H9 (cell line): Measurements from ENCODE around the gene ITPK1. TPM values are rescaled to one million over a fixed set of nuclear protein-coding genes. Genes with fewer than 3 reads are reported as not detected.
A peak's percentile ranks its signal among the peaks of the same experiment; 100 is the strongest.

Experiments
- DNase-seq: peaks from one replicate; pipeline ENCODE4 v3.0.0-alpha.2; 2017
- H2AFZ ChIP-seq: one replicate; pipeline ENCODE4 v1.6.1; 2013; ENCODE audit warnings: mild to moderate bottlenecking, low read length, control low read depth, moderate library complexity
- H2AK5ac ChIP-seq: 2 replicates; pipeline ENCODE4 v1.6.1; 2013; ENCODE audit warnings: low read length, control low read depth, mixed read lengths; ENCODE audit not compliant: insufficient read length
- H2BK120ac ChIP-seq: one replicate; pipeline ENCODE4 v1.6.1; 2013; ENCODE audit warnings: low read depth, mild to moderate bottlenecking, low read length, control low read depth, inconsistent platforms; ENCODE audit not compliant: poor library complexity, severe bottlenecking
- H2BK12ac ChIP-seq: 2 replicates; pipeline ENCODE4 v1.6.1; 2013; ENCODE audit warnings: low read length, control low read depth, mixed read lengths, low read depth; ENCODE audit not compliant: insufficient read length
- H2BK15ac ChIP-seq: 2 replicates; pipeline ENCODE4 v1.6.1; 2013; ENCODE audit warnings: low read depth, low read length, control low read depth
- H2BK20ac ChIP-seq: one replicate; pipeline ENCODE4 v1.6.1; 2013; ENCODE audit warnings: low read depth, mild to moderate bottlenecking, low read length, control low read depth, inconsistent platforms; ENCODE audit not compliant: poor library complexity, severe bottlenecking
- H2BK5ac ChIP-seq: 2 replicates; pipeline ENCODE4 v1.6.1; 2013; ENCODE audit warnings: low read length, control low read depth, mixed read lengths; ENCODE audit not compliant: insufficient read length
- H3K14ac ChIP-seq: 2 replicates; pipeline ENCODE4 v1.6.1; 2013; ENCODE audit warnings: low read length, control low read depth; ENCODE audit not compliant: insufficient read depth
- H3K18ac ChIP-seq: 2 replicates; pipeline ENCODE4 v1.6.1; 2013; ENCODE audit warnings: low read depth, mild to moderate bottlenecking, mixed read lengths, low read length, control low read depth; ENCODE audit not compliant: insufficient read length
- H3K23ac ChIP-seq: 2 replicates; pipeline ENCODE4 v1.6.1; 2013; ENCODE audit warnings: low read length, control low read depth, mixed read lengths, low read depth; ENCODE audit not compliant: insufficient read length
- H3K23me2 ChIP-seq: 2 replicates; pipeline ENCODE4 v1.6.1; 2013; ENCODE audit warnings: low read depth, mild to moderate bottlenecking, mixed read lengths, low read length, control low read depth; ENCODE audit not compliant: insufficient read length, poor library complexity, severe bottlenecking
- H3K27ac ChIP-seq: 2 replicates; pipeline ENCODE4 v1.5.1; 2013; ENCODE audit warnings: low read length, control low read depth, mixed read lengths, low read depth; ENCODE audit not compliant: insufficient read length
- H3K27me3 ChIP-seq: 2 replicates; pipeline ENCODE4 v1.6.1; 2013; ENCODE audit warnings: low read length, control low read depth, inconsistent platforms; ENCODE audit not compliant: insufficient read depth
- H3K4ac ChIP-seq: 2 replicates; pipeline ENCODE4 v1.6.1; 2013; ENCODE audit warnings: low read depth, mild to moderate bottlenecking, control low read depth, inconsistent platforms, low read length, moderate library complexity
- H3K4me1 ChIP-seq: 2 replicates; pipeline ENCODE4 v1.6.1; 2013; ENCODE audit warnings: low read length, control low read depth, inconsistent platforms; ENCODE audit not compliant: insufficient read depth
- H3K4me2 ChIP-seq: 2 replicates; pipeline ENCODE4 v1.6.1; 2013; ENCODE audit warnings: low read length, control low read depth, mixed read lengths; ENCODE audit not compliant: insufficient read length, insufficient read depth
- H3K56ac ChIP-seq: 2 replicates; pipeline ENCODE4 v1.6.1; 2013; ENCODE audit warnings: low read depth, mild to moderate bottlenecking, mixed read lengths, low read length, control low read depth; ENCODE audit not compliant: insufficient read length
- H3K79me1 ChIP-seq: 2 replicates; pipeline ENCODE4 v1.6.1; 2013; ENCODE audit warnings: low read depth, mild to moderate bottlenecking, moderate library complexity, low read length, control low read depth, inconsistent platforms; ENCODE audit not compliant: insufficient read depth, poor library complexity, severe bottlenecking
- H3K79me2 ChIP-seq: 2 replicates; pipeline ENCODE4 v1.6.1; 2013; ENCODE audit warnings: low read length, control low read depth, inconsistent platforms; ENCODE audit not compliant: insufficient read depth
- H3K9ac ChIP-seq: 2 replicates; pipeline ENCODE4 v1.6.1; 2013; ENCODE audit warnings: low read length, control low read depth, mixed read lengths; ENCODE audit not compliant: insufficient read length; ENCODE audit errors: extremely low read depth
- H3K9me3 ChIP-seq: one replicate; pipeline ENCODE4 v1.6.1; 2013; ENCODE audit warnings: low read depth, low read length, inconsistent platforms; ENCODE audit not compliant: control insufficient read depth
- H3T11ph ChIP-seq: one replicate; pipeline ENCODE4 v1.6.1; 2013; ENCODE audit warnings: mild to moderate bottlenecking, low read length, control low read depth, inconsistent platforms
- H4K20me1 ChIP-seq: one replicate; pipeline ENCODE4 v1.6.1; 2013; ENCODE audit not compliant: control insufficient read depth, insufficient read length, insufficient read depth
- H4K5ac ChIP-seq: 2 replicates; pipeline ENCODE4 v1.6.1; 2013; ENCODE audit warnings: low read depth, mild to moderate bottlenecking, mixed read lengths, low read length, control low read depth; ENCODE audit not compliant: insufficient read length
- H4K8ac ChIP-seq: replicated peaks from 2 replicates; pipeline ENCODE4 v1.6.1; 2013; ENCODE audit warnings: low read length, control low read depth, mixed read lengths, low read depth; ENCODE audit not compliant: insufficient read length
- H4K91ac ChIP-seq: 2 replicates; pipeline ENCODE4 v1.6.1; 2013; ENCODE audit warnings: low read depth, mild to moderate bottlenecking, moderate library complexity, mixed read lengths, low read length, control low read depth; ENCODE audit not compliant: insufficient read length
- H3K27ac Mint-ChIP-seq, 3 experiments: 2 replicates in 2 of 3; 3 replicates in 1 of 3; pipeline ENCODE4 v1.8.0; 2020 to 2021; ENCODE audit warnings: mixed read lengths in 3 of 3, mild to moderate bottlenecking in 1 of 3, moderate library complexity in 1 of 3
- H3K27me3 Mint-ChIP-seq: 2 replicates; pipeline ENCODE4 v1.8.0; 2021; ENCODE audit warnings: low read depth, mild to moderate bottlenecking, moderate library complexity, mixed read lengths
- H3K36me3 Mint-ChIP-seq, 3 experiments: 2 replicates in 2 of 3; 3 replicates in 1 of 3; pipeline ENCODE4 v1.8.0; 2020 to 2021; ENCODE audit warnings: low read depth in 3 of 3, mixed read lengths in 3 of 3; ENCODE audit not compliant: insufficient read depth in 1 of 3
- H3K4me1 Mint-ChIP-seq, 2 experiments: 2 replicates each; pipeline ENCODE4 v1.8.0; 2020; ENCODE audit warnings: mixed read lengths in 2 of 2
- H3K4me3 Mint-ChIP-seq, 2 experiments: 2 replicates in 1 of 2; 3 replicates in 1 of 2; pipeline ENCODE4 v1.8.0; 2020 to 2021; ENCODE audit warnings: mild to moderate bottlenecking in 2 of 2, mixed read lengths in 2 of 2, moderate library complexity in 1 of 2
- H3K9me3 Mint-ChIP-seq, 2 experiments: 2 replicates in 1 of 2; 3 replicates in 1 of 2; pipeline ENCODE4 v1.8.0; 2020; ENCODE audit warnings: mild to moderate bottlenecking in 2 of 2, mixed read lengths in 2 of 2, moderate library complexity in 1 of 2
- CTCF ChIP-seq: fragments of 200-600 bp; sonication (generic); conservative IDR thresholded peaks from 3 replicates; pipeline ENCODE4 v1.8.0; 2021; ENCODE audit warnings: antibody characterized with exemption, mild to moderate bottlenecking
- WGBS: extraction: QIAGEN DNeasy Blood & Tissue Kit; methylation state at CpG from one replicate; pipeline ENCODE4 v1.1.7; 2013; ENCODE audit warnings: missing lambda C conversion rate, low lambda C conversion rate, mixed read lengths; ENCODE audit not compliant: insufficient read length; ENCODE audit errors: extremely low coverage; 5-methylcytosine and 5-hydroxymethylcytosine counted together
- total RNA-seq: library from RNA; stranded (reverse); gene quantifications from 2 replicates; pipeline ENCODE4 v1.2.1, GENCODE V29; 2021

The ITPK1 gene
- total RNA-seq, 1 experiment from 2014 or later: 92.7 TPM

DNA sequence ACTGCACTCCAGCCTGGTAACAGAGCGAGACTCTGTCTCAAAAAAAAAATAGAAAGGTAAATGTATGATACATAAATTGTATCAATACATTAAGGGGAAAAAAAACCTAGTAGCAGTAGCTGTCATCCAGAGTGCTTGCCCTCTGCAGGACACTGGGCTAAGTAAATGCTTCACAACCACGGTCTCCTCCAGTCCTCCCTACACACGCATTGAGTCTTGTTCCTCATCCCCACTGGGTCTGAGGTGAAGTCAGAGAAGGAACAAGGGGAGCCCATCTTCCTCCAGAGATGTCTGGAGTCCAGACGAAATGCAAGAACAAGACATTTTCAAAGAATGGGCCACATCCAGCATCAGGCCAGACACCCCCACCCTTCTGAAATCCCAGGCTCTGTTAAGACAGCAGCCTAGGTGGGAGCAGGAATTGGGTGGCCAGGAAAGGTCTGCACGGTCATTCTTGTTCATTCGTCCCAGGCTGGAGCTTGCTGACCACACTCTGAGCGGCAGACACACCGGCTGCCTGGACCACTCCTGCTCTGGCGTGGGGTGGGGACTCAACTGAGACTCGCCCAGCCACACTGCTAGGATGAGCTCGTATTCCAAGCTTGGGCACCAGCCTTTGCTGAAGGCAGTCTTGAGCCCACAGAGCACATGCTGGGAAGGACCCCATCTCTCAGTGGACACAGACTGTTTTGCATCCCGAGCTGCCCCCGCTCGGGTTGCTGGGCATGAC lies 147.3 kb downstream of the ITPK1 start:
- no peaks in the 10 kb centered on the region for H3K9me3 ChIP-seq
- H3K27me3 ChIP-seq: no peaks in the 10 kb centered on the region
- no peak overlapping the region for H2BK120ac ChIP-seq
- H3K4me2 ChIP-seq: no peak overlapping the region
- no peak overlapping the region for H3K18ac ChIP-seq
- no peak overlapping the region for H2BK5ac ChIP-seq
- H4K20me1 ChIP-seq: no peaks in the 10 kb centered on the region
- H2AFZ ChIP-seq: no peak overlapping the region
- peaks cover 6% of the 10 kb centered on the region; the same call in 1 of the 2 replicates for H3K79me2 ChIP-seq
- peak overlapping the region in 1 of 3 experiments; percentile 58; a peak in 1 of 7 replicates for H3K27ac Mint-ChIP-seq
- H3K23me2 ChIP-seq: no peaks in the 10 kb centered on the region
- peaks cover 6 to 16% of the 10 kb centered on the region in 2 experiments for H3K9me3 Mint-ChIP-seq
- no peak overlapping the region for H4K5ac ChIP-seq
- no peak overlapping the region for H3K4me3 Mint-ChIP-seq
- no peak overlapping the region for H4K91ac ChIP-seq
- WGBS: no CpG with 5 or more reads among the region's 14 CpGs
- no peak overlapping the region for H2AK5ac ChIP-seq
- H2BK15ac ChIP-seq: no peak overlapping the region
- H3K27me3 Mint-ChIP-seq: no peaks in the 10 kb centered on the region
- no peak overlapping the region for H3T11ph ChIP-seq
- no peak overlapping the region for H3K9ac ChIP-seq
- DNase-seq: no peak
- H2BK12ac ChIP-seq: no peak overlapping the region
- TF ChIP-seq CTCF: no peak
- H3K79me1 ChIP-seq: peaks cover 3% of the 10 kb centered on the region
- H4K8ac ChIP-seq: no peak overlapping the region
- H3K14ac ChIP-seq: no peak overlapping the region; the same call in 1 of the 2 replicates
- peaks cover 5% of the 10 kb centered on the region; the same call in 1 of the 2 replicates for H3K4me1 ChIP-seq
- H3K36me3 Mint-ChIP-seq: peaks cover 7 to 16% (median 13%) of the 10 kb centered on the region in 3 experiments
- H3K27ac ChIP-seq: no peak overlapping the region
- H3K4ac ChIP-seq: no peak overlapping the region
- H2BK20ac ChIP-seq: no peak overlapping the region
- H3K56ac ChIP-seq: no peak overlapping the region
- no peak overlapping the region for H3K23ac ChIP-seq
- H3K4me1 Mint-ChIP-seq: peaks cover 42 to 51% of the 10 kb centered on the region in 2 experiments
